Glomerular visceral epithelial cell (primary cell): Measurements from ENCODE around the gene ZNF766.
A peak's percentile ranks its signal among the peaks of the same experiment; 100 is the strongest.
"Not testable (repeated sequence)": the region's sequence is repeated elsewhere in the genome, so short reads cannot be mapped to it uniquely, and the experiment has no call there.

Experiments
- DNase-seq: peaks from one replicate; pipeline ENCODE4 v3.0.0-alpha.2; 2016; ENCODE audit errors: extremely low spot score

Gene ZNF766

DNA sequence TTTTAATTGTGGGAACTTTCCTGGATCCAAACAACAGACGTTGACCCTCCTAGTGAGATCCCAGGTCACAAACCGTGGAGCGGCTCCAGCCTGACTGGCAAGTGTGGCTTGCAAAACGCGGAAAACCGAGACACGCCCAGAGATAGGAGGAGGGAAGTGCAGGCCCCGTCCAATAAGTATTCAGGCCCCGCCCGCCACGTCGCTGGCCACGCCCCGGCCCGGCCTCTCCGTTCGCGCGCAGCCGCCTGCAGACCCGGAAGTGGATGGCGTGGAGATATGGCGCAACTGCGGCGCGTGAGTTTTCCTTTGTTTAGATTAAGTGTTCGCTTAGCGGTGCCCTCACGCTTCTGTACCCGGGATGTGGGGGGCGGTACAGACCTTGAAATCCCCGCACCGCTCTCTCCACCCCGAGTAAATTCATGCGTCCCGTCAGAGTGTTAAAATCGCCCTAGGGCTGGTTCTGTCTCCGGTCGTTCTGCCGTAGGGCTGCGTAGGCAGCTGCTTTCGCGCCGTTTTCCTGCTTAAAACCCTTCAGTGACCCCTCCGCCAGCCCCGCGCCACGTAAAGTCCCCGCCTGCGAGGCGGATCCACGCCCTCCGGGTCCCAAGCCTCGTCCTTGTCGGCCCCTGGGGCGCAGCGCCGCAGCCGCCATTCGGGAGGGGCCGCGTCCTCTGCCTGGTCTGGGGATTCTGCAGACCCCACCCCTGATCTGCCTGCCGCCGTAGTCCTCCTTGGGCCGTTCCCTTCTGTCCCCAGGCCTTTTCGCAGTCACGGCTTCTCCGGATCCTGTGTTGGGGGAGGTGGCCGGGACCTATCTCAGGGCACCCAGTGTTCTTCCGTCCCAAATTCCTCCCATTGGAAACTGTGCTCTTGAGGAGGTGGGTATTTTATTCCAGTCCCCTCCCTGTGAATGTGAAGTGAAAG, at the start of gene ZNF766:
ZNF766 (plus strand) TSS at position 250 of the 924 bp plus-strand sequence; CDS start at position 277, 27 bp downstream.
- peak; percentile 96 for DNase-seq

DNA sequence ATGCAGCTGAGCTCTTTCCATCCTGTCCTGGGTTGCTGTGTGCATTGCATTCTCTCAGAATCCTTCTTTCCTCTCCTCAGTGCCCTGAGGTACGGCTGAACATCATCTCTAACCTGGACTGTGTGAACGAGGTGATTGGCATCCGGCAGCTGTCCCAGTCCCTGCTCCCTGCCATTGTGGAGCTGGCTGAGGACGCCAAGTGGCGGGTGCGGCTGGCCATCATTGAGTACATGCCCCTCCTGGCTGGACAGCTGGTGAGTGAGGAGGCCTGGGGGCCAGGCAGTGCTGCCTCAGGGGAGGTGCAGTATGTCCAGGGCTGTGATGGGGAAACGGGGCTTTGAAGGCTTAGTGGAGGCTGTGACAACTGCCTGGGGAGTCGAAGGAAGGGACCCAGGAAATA, 49.8 kb upstream of the ZNF766 start:
- no peak for DNase-seq

DNA sequence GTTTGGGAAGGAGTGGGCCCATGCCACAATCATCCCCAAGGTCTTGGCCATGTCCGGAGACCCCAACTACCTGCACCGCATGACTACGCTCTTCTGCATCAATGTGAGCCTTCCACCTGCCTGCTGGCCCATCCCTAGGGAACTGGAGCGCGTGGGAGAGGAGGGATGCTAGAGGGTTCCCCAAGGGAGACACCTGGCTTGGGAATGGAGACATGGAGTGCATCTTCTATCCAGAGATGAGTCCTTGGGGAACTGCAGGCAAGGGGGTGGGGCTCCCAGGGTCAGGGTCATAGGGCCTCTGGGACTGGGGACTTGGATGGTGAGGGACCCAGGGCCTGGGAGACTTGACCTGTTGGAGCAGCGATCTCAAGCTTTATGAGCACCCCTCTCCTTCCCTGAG, 48.4 kb upstream of the ZNF766 start:
- no peak for DNase-seq

DNA sequence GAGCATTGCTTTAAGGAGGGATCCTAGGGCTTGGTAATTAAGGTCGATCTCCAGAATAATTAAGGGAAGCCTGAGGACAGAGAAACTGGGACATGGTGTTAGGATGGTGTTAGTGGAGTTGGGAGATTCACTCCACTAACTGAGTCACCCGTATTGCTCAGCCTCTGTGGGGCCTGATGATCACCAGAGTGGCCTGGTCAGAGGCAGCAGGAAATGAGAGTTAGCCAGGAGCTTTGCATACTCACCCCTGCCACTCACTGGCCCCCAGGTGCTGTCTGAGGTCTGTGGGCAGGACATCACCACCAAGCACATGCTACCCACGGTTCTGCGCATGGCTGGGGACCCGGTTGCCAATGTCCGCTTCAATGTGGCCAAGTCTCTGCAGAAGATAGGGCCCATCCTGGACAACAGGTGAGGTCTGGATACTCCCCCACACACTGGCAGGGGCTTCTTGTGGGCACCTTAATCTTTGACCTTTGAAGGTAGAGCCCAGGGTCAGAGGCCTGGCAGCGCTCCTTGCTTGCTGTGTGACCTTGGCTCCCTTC, 47.5 kb upstream of the ZNF766 start:
- DNase-seq: no peak

DNA sequence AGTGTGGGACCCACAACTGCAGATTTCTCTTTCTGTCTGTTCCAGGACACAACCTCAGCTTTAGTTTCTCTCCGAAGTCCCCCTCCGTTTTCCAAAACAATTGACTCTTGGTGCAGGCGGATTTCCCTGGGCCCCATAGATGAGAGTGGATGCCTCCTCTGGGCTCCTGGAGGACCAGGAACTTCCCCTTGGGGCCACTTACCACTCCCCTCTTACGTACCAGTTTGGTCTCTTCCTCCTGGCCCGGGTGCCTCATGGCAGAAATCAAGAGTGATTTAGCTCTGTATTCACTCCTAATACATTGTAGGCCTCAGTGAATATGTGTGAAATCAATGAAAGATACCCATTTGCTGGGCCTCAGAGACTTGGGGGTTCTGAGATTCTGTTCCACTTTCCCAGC, 45.2 kb upstream of the ZNF766 start:
- DNase-seq: no peak

DNA sequence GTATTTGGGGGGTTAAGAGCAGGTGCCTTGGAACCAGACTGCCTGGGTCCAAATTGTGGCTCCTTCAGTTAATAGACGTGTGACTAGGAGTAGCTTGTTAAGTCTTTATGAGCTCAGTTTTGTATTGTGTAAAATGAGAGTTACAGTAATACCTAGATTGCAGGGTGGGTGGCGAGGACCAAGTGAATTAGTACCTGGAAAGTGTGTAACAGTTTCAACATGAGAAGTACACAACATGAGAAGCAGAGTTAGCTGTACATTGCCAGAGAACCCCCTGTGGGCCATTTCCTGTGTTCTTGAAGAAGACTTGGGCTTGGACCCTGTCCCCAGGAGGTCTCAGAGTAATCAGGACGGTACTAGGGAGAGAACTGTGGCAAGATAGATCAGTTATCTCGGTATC, 42.7 kb upstream of the ZNF766 start:
- DNase-seq: no peak

DNA sequence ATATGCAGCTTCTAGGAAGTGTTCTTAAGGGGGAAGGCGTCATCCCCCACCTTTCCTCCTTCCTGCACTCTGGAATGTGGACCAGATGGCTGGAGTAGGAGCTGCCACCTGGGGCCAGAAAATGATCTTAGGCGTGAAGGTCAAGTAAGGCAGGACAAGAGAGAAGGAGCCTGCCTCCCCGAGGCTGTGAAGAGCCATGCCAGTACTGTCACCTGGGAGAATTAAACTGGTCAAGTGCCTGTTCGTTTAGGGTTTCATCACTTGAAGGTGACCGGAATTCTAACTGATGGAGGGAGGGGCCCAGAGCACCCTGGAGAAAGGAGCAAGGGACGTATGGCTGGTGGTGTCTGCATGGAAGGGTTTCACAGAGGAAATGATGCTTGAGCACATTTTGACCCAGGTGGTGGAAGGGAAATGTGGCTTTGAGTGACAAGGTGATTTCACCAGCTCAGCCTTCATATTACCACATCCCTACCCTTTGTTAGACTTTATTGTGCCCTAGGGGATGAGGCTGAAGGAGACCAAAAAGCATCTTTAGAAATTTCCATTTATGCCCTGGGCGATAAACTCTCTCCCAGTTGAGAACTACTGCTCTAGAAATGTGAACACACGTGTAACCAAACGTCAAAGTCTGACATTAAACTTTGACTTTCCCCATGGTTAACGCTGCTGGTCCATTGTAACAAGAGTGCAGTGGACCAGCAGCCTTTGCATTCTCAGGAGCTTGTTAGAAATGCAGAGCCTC, 42.0 kb upstream of the ZNF766 start:
- DNase-seq: no peak

DNA sequence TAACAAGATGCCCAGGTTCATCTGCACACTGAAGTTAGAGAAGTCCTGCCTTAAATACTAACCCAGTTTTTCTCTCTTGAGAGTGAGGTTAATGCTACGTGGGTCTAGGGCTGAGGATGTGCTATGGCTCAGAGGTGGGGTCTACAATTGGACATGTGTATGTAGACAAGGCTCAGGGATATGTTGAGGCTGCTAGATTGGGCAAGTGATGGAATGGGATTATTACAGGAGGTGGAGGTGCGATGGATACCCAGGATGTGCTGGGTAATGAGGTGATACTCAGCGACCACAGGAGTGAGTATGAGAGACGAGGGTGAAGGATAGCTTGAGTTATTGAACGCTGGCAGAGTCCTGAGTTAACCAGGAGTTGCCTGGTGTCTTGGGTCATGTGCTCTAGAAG, 41.4 kb upstream of the ZNF766 start:
- no peak for DNase-seq

DNA sequence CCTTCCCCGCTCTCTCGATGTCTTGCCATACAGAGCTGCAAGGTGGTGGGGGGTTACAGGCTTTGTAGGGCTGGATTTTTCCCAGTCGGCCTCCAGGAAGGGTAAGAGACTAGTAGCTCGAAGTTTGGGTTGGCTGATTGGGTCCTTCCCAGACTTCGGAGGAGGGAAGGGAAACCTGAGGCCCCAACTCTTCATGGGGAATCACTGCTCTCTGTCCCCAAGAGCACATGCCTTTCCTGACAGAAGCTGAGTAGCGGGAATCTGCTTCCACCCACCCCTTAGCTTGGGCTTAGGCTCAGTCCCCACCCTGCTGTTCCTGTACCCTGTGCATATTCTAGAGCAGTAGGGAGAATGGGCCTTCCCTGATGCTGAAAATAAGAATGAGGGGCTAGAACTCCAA, 39.9 kb upstream of the ZNF766 start:
- no peak for DNase-seq

DNA sequence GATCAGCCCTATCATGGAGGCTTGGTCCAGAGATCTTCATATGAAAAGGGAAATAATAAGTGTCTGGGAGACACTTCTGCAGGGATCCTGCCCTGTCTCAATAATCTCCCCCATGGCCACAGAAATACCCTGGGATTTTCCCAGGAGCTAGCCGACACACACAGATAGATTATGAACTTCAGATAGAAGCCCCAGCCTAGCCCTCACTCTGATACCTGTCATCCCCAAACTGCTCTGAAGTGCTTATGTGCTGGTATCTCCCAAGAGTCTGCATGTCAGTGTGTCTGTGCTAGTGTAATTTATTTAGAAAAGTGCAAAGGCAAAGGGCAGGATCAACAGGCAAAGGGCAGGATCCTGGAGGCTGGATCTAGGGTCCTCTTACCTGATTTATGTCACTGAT, 38.7 kb upstream of the ZNF766 start:
- DNase-seq: no peak

DNA sequence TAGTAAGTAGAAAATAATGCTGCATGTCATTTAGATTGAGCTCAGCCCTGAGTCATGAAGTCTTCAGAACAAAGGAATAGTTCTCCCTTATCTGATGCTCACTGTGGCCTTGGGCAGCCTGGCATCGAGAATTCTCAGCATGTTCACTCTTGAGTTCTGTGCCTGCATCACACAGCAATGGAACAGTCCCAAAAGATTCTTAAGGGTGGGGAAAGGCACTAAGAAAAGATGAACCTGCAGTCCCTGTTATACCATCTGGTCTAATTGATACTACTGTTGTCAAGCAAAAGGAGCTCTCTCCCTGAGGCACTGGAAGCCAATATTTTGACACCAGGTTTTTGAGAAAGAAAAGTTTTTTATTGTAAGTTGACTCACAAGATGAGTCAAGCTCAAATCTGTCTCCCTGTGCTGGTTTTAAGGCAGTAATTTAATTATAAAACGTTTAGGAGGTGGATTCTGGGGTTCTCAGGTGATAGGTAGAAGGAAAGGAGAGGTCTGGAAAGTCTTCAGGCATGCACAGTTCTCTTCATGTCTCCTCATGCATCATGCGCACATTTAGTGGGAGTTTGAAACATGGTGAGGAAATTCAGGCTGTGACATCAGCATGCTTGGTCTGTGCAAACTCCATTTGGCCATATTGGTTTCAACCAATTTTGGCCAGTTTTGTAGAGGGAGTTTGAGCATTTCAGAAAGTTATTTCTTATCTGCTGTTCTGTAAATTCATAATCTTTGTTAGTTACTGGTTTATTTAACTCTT, 38.1 kb upstream of the ZNF766 start:
- no peak for DNase-seq

DNA sequence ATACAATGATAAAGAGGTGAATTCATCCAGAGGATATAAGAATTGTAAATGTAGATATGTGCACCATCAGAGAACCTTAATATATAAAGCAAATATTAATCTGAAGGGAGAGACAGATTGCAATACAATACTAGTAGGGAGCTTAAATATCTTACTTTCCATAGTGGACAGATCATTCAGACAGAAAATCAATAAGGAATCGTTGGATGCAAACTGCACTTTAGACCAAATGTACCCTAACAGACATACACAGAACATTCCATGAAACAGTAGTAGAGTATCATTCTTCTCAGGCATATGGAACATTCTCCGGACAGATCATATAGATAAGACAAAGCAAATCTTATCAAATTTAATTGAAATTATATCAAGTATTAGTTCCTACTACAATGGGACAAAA, 35.0 kb upstream of the ZNF766 start:
- DNase-seq: no peak

DNA sequence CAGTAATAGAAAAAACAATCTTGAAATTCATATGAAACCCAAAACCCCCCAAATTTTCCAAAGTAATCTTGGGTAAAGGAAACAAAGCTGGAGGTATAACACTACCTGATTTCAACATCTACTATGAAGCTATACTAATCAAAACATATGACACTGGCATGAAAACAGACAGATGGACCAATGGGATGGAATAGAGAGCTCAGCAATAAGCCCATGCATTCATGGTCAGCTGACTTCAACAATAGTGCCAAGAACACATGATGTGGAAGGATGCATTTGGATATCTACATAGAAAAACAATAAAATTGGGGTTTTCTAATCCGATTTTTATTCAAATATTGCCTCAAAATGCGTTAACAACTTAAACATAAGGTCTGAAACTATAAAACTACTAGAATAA, 32.2 kb upstream of the ZNF766 start:
- no peak for DNase-seq

DNA sequence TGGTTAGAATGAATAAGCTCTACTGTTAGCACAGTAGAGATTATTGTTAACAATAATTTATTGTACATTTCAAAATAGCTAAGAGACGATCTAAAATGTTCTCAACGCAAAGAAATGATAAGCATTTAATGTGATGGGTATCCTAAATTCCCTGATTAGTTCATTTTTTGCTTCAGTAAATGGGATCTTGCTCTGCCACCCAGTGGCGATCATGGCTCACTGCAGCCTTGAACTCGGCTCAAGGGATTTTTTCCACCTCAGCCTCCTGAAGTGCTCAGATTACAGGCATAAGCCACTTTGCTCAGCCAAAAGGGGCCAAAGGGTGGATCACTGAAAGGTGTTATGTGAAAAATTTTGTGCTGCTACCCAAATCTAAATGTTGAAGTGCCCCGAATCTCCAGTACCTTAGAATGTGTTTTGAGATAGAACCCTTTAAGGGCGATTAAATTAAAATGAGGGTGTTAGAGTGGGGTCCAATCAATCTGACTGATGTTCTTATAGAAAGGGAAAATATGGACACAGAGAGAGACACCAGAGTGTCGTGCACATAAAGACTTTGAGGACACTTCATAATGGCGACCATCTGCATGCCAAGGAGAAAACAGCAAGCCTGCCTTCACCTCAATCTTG, 31.5 kb upstream of the ZNF766 start:
- peak; percentile 52 for DNase-seq

DNA sequence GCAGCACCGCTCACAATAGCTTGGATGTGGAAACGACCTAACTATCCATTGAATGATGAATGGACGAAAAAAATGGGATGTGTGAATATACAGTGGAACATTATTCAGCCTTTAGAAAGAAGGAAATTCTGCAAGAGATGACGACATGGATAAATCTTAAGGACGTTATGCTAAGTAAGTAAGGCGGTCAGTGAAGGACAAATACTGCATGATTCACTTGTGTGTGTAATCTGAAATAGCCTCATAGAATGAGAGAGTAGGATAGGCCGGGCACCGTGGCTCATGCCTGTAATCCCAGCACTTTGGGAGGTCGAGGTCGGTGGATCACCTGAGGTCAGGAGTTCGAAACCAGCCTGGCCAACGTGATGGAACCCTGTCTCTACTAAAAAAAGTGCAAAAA, 25.4 kb upstream of the ZNF766 start:
- no peak for DNase-seq

DNA sequence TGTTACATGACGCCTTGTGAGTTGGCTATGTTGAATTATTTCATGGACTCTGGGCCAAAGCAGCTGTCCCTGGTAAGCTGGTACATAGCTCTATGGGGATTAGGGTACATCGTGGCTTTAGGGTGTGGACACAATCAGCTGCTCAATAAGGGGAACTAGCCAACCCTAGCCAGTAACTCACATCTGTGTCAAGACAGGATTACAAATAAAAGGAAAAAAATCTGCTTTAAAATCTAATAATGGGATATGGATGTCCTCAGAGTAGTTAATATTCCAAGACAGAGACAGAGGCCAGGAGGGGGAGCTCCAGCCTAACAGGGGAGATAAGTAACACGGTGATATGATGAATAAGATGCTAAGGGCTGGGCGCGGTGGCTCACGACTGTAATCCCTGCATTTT, 21.1 kb upstream of the ZNF766 start:
- no peak for DNase-seq

DNA sequence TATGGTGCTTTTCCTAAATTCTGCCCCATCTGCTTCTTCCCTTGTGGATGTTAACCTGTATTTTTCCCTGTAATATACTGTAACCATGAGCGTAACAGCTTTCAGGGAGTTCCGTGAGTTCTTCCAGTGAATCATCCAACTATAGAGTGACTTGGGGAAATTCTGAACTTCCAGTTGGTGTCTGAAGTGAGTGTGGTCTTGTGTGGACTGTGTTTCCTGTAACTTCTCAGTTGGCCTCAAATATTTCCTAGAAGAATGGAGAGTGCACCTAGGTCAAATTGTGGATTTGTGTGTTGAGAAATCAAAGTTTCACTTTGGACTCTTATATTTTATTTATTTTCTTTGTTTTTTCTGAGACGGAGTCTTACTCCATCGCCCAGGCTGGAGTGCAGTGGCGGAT, 11.0 kb upstream of the ZNF766 start:
- no peak for DNase-seq

DNA sequence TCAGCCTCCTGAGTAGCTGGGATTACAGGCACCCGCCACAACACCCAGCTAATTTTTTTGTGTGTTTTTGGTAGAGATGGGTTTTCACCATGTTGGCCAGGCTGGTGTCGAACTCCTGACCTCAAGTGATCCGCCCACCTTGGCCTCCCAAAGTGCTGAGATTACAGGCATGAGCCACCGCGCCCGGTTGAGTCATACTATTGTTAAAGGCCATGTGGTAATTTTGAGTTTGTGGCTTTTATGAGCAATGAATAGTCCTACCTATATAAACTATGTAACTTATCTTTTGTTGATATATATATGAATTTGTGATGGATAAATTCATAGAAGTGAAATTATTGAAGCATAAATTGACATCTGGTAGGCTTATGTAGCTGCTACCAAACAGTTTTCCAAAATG, 3.8 kb upstream of the ZNF766 start:
- not testable (repeated sequence) for DNase-seq

DNA sequence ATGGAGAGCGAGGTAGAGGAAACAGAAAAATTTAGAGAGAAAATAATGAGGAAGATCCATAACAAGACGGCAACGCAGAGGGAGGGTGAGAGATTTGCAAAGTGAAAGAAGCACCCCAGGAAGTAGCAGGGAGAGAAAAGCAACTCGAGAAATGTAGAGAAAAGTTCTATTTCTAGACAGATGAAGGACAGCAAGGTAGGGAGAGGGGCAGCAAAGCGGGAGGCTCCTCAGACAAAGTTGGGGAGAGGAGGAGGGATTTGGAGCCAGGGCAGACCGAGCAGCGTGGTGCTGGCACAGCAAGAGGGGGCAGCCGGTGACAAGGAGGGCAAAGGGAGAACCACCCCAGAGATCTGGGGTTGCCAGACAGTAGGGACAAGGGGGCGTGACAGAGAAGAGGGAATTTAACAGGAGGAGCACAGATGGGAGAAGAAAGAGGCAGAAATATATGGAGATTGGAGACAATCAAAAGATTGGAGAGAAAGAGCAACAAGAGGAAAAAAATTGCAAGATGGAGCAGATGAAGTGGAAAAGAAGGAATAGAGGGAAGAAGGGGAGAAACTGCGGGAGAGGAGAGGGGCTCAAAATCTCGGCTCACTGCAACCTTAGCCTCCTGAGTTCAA, 989 bp downstream of the ZNF766 start:
- DNase-seq: no peak

DNA sequence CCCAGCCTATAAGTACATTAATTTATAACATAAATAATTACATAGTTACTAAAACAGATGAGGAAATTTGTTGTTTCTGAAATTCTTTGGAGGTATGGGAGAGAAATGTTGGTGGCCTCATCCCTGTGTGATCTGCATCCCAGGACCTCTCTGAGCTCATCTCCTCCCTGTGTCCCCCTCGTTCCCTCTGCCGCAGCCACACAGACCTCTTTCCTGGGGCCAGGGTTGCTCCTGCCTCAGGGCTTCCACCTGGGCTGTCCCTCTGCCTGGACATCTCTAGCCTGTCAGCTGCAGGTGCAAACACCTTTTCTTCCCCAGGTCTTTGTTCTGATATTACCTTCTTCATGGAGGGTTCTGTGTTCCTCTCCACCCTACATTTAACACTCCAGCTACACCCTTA, 3.9 kb downstream of the ZNF766 start:
- DNase-seq: no peak

DNA sequence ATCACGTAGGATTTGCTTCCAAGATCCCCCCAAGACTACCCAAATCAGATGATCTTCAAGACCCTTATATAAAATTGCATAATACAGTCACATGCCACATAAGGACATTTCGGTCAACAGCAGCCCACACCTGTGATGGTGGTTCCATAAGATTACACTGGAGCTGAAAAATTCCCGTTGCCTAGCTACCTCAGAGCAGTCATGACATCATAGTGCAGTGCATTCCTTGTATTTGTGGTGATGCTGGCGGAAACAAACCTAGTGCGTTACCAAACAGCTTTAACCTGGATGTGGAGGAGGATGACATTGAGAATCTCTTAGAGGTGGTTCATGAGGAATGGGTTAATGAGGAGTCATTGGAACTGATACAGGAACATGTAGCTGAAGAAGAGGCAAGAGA, 4.8 kb downstream of the ZNF766 start:
- DNase-seq: no peak
